Caco-2 (cell line): Measurements from ENCODE around the gene MYO7A. TPM values are rescaled to one million over a fixed set of nuclear protein-coding genes. Genes with fewer than 3 reads are reported as not detected.

Experiments used
- BruUV-seq: library from RNA; stranded (reverse); fragments of 400-500 nt; replicated peaks from 2 replicates; lab custom pipeline; 2021; lab: Mats Ljungman, UMichigan
- CTCF ChIA-PET: fragments of 300-600 bp; sonication (Branson Sonifier 250); formaldehyde crosslinking; loops from one replicate; lab custom pipeline; 2022; ENCODE audit warnings: antibody characterized with exemption; lab: Charles Lee
- POLR2A ChIA-PET: fragments of 300-600 bp; sonication (Branson Sonifier 250); formaldehyde crosslinking; loops from one replicate; lab custom pipeline; 2022; ENCODE audit warnings: antibody characterized with exemption; lab: Charles Lee
- DNase-seq, 2 experiments: peaks; one replicate each; pipeline versions ENCODE4 v3.0.0 to v3.0.0-alpha.2; 2020 to 2022
- H3K27me3 ChIP-seq: replicated peaks from 2 replicates; pipeline ENCODE4 v1.6.0; 2011; ENCODE audit warnings: low read length; ENCODE audit not compliant: control insufficient read depth, insufficient read depth
- H3K36me3 ChIP-seq: 2 replicates; pipeline ENCODE4 v1.5.1; 2011; ENCODE audit warnings: low read length; ENCODE audit not compliant: control insufficient read depth, insufficient read depth
- H3K4me1 ChIP-seq: fragments of 250-450 bp; sonication (Bioruptor Pico); 2 replicates; pipeline ENCODE4 v1.5.1; 2020; ENCODE audit warnings: mild to moderate bottlenecking
- H3K4me3 ChIP-seq: 2 replicates; pipeline ENCODE4 v1.5.1; 2011; ENCODE audit warnings: low read depth, mild to moderate bottlenecking, control low read depth, low read length
- H3K9me3 ChIP-seq: fragments of 250-450 bp; sonication (Bioruptor Pico); 2 replicates; pipeline ENCODE4 v1.5.1; 2020; ENCODE audit warnings: mild to moderate bottlenecking, moderate library complexity
- H3K27ac Mint-ChIP-seq: one replicate; pipeline ENCODE4 v1.8.0; 2022; ENCODE audit warnings: mixed read lengths; ENCODE audit not compliant: unreplicated experiment
- H3K27me3 Mint-ChIP-seq: one replicate; pipeline ENCODE4 v1.8.0; 2022; ENCODE audit warnings: mixed read lengths; ENCODE audit not compliant: insufficient read depth, unreplicated experiment
- H3K36me3 Mint-ChIP-seq: one replicate; pipeline ENCODE4 v1.8.0; 2022; ENCODE audit warnings: mild to moderate bottlenecking, mixed read lengths; ENCODE audit not compliant: insufficient read depth, unreplicated experiment
- H3K4me1 Mint-ChIP-seq: one replicate; pipeline ENCODE4 v1.8.0; 2022; ENCODE audit warnings: low read depth, mixed read lengths; ENCODE audit not compliant: unreplicated experiment
- H3K4me3 Mint-ChIP-seq: one replicate; pipeline ENCODE4 v1.8.0; 2022; ENCODE audit warnings: mild to moderate bottlenecking, moderate library complexity, mixed read lengths; ENCODE audit not compliant: unreplicated experiment
- H3K9me3 Mint-ChIP-seq: one replicate; pipeline ENCODE4 v1.8.0; 2022; ENCODE audit warnings: mixed read lengths; ENCODE audit not compliant: unreplicated experiment
- intact Hi-C: fragments of 100-400 bp; cut with micrococcal nuclease; formaldehyde crosslinking; loops from one replicate; pipeline ENCODE4 v1.10.0; 2022; ENCODE audit not compliant: unreplicated experiment
- total RNA-seq: library from RNA; stranded (reverse); gene quantifications from 2 replicates; pipeline ENCODE4 v1.2.3, GENCODE V29; 2022
- TF ChIP-seq, protein P1 (sequence below), 2 experiments: fragments of 200-600 bp in 1 of 2; IDR thresholded peaks; 1 replicate in 1 of 2; 2 replicates in 1 of 2; pipeline versions ENCODE4 v1.5.1 to v1.8.0; 2011 to 2022; ENCODE audit warnings: antibody characterized with exemption in 1 of 2, control low read depth in 1 of 2, inconsistent platforms in 1 of 2, low read depth in 1 of 2, low read length in 1 of 2, mild to moderate bottlenecking in 1 of 2, moderate library complexity in 1 of 2; ENCODE audit not compliant: insufficient read depth in 1 of 2, severe bottlenecking in 1 of 2, unreplicated experiment in 1 of 2

The MYO7A gene
- total RNA-seq, 1 experiment from 2014 or later, result 8.9 TPM

DNA sequence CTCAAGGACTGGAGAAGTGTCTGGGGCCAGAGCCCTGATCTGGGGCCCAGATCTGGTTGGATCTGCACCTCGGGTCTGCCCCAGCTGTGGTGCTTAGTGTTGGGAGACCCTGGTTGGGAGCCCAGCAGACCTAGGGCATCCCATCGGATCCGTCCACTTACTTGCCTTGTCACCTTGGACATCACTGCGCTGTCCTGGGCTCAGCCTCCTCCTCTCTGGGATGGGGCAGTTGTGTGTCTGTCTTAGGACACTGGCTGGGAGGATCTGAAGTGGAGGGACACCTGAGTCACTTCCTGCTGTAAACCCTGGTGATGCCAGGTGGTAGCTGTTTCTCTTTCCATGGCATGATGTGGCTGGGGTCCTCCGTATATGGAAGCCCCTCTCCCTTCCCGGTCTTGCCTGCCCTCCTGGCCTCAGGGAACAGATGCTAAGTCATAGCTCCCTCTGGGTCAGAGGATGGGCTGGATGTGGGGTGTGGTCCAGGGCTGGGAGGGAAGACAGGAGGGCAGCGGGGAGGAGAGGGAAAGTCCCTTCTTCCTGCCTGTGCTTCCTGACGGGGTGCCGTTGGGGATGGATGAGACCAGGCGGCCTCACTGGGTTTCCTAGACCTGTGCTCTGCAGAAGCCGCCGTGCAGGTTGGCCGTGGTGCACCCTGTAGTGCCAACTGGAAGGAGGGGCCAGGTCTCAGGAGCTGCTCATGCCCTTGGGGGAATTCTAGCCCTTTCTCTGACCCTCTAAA is 37.5 kb upstream of the MYO7A start:
- no peaks in the 10 kb centered on the region for H3K9me3 Mint-ChIP-seq
- ChIA-PET POLR2A (interaction anchor here (0.6 to 1.3 kb wide), 4 partner anchors 24 to 356 kb away, joined by 3 to 4 read pairs (median 4); partner anchors contain the start of gene CAPN5), CTCF (interaction anchor here (0.6 to 4.6 kb wide), 41 partner anchors 8 to 369 kb away, joined by 3 to 380 read pairs (median 6); partner anchors contain the start of genes B3GNT6, CAPN5 and MYO7A)
- no peaks in the 10 kb centered on the region for H3K9me3 ChIP-seq
- peaks cover 24% of the 10 kb centered on the region for H3K4me1 ChIP-seq
- intact Hi-C loops, result loop anchor here (1.0 to 5.0 kb wide), 7 partner anchors 14 to 358 kb away; partner anchors contain the start of gene CAPN5
- BruUV-seq, result no TSS peak
- H3K4me3 Mint-ChIP-seq, result no peak overlapping the region
- H3K36me3 Mint-ChIP-seq, result no peaks in the 10 kb centered on the region
- peaks cover 21% of the 10 kb centered on the region for H3K4me1 Mint-ChIP-seq
- DNase-seq, result no peak
- no peak overlapping the region for H3K4me3 ChIP-seq
- H3K27me3 Mint-ChIP-seq, result no peaks in the 10 kb centered on the region
- peak overlapping the region; percentile 39 for H3K27ac Mint-ChIP-seq
- no peaks in the 10 kb centered on the region for H3K27me3 ChIP-seq
- TF ChIP-seq, protein P1, sequence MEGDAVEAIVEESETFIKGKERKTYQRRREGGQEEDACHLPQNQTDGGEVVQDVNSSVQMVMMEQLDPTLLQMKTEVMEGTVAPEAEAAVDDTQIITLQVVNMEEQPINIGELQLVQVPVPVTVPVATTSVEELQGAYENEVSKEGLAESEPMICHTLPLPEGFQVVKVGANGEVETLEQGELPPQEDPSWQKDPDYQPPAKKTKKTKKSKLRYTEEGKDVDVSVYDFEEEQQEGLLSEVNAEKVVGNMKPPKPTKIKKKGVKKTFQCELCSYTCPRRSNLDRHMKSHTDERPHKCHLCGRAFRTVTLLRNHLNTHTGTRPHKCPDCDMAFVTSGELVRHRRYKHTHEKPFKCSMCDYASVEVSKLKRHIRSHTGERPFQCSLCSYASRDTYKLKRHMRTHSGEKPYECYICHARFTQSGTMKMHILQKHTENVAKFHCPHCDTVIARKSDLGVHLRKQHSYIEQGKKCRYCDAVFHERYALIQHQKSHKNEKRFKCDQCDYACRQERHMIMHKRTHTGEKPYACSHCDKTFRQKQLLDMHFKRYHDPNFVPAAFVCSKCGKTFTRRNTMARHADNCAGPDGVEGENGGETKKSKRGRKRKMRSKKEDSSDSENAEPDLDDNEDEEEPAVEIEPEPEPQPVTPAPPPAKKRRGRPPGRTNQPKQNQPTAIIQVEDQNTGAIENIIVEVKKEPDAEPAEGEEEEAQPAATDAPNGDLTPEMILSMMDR (IDR thresholded peaks at IDR 0.05; ENCODE audit: insufficient read depth in 1 of 2, low read depth in 1 of 2, low read length in 1 of 2, severe bottlenecking in 1 of 2, unreplicated experiment in 1 of 2), result no peak
- H3K36me3 ChIP-seq, result no peaks in the 10 kb centered on the region

DNA sequence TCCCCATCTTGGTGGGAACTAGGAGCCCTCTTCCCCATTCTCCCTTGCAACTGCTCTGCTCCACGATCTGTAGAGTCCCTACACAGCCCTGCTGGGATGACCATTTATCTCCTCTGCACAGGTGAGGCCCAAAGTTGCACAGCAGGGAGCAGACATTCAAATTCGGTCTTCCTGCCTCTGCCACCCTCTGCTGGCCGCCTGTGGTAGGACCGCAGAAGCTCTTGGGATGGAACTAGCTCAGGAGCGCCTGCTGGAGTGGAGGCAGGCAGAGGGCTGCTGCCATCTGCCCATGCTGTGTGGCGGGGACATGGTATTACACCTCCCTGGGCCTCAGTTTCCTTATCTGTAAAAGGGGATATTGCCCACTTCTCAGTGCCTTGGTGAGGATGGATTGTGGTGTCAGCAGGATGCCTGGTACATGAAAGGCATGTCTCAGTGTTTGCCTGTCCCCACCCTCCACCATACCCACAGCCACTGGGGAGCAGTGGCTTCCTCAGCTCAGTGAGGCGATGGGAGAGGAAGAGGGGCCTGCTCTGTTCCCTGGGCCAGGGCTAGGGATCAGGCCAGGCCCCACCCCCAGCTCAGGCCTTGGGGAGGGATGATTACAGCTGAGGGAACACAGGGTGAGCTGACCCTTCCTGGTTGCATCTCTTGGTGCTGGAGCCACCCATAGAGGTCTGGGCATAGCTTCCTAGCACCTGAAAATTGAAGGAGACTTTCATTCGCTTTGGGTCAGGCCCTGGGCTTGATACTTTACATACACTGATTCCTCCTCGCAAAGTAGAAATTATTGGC is 36.7 kb upstream of the MYO7A start:
- no peaks in the 10 kb centered on the region for H3K27me3 Mint-ChIP-seq
- intact Hi-C loops, result loop anchor here (1.0 to 5.0 kb wide), 7 partner anchors 13 to 359 kb away; partner anchors contain the start of gene CAPN5
- Histone ChIP-seq H3K4me3 (no peak overlapping the region), H3K27me3 (no peaks in the 10 kb centered on the region), H3K4me1 (peaks cover 24% of the 10 kb centered on the region), H3K36me3 (no peaks in the 10 kb centered on the region), H3K9me3 (no peaks in the 10 kb centered on the region)
- CTCF ChIA-PET, result interaction anchor here (0.5 to 4.6 kb wide), 49 partner anchors 9 to 454 kb away, joined by 3 to 380 read pairs (median 5); partner anchors contain the start of genes B3GNT6, CAPN5 and MYO7A
- H3K9me3 Mint-ChIP-seq, result no peaks in the 10 kb centered on the region
- H3K27ac Mint-ChIP-seq, result peak overlapping the region; percentile 39
- H3K4me1 Mint-ChIP-seq, result peaks cover 21% of the 10 kb centered on the region
- POLR2A ChIA-PET, result interaction anchor here (0.6 to 1.3 kb wide), 6 partner anchors 25 to 357 kb away, joined by 3 to 8 read pairs (median 4); partner anchors contain the start of gene CAPN5
- H3K4me3 Mint-ChIP-seq, result no peak overlapping the region
- peak; percentile 90 to 95 for DNase-seq
- TF ChIP-seq, protein P1 (IDR thresholded peaks at IDR 0.05; ENCODE audit: insufficient read depth in 1 of 2, low read depth in 1 of 2, low read length in 1 of 2, severe bottlenecking in 1 of 2, unreplicated experiment in 1 of 2), result peak; percentile 99 to 100
- H3K36me3 Mint-ChIP-seq, result peaks cover under 1% of the 10 kb centered on the region
- no TSS peak for BruUV-seq

DNA sequence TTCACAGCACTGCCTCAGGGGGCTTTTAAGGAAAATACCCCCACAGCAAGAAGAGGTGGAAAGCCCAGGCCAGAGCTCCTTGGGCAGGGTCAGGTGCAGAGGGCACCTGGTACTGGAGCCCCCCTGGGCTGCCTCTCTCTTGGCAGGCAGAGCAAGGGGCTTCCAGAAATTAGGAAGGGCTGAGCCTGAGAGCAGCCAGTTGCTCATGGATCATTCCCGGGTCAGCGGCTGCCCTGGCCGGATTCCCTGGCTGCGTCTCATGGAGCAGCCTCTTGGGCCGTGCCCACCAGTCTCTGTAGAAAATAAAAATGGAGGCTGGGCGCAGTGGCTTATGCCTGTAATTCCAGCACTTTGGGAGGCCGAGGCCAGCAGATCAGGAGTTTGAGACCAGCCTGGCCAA is 35.7 kb upstream of the MYO7A start:
- ChIA-PET CTCF (interaction anchor here (1.2 to 4.6 kb wide), 10 partner anchors 10 to 322 kb away, joined by 3 to 380 read pairs (median 12); partner anchors contain the start of gene CAPN5), POLR2A (no interaction called here)
- no peaks in the 10 kb centered on the region for H3K27me3 ChIP-seq
- H3K9me3 ChIP-seq, result no peaks in the 10 kb centered on the region
- H3K4me1 ChIP-seq, result peaks cover 14% of the 10 kb centered on the region
- no peak overlapping the region for H3K4me3 ChIP-seq
- H3K4me3 Mint-ChIP-seq, result no peak overlapping the region
- no peak for DNase-seq
- TF ChIP-seq, protein P1 (IDR thresholded peaks at IDR 0.05; ENCODE audit: insufficient read depth in 1 of 2, low read depth in 1 of 2, low read length in 1 of 2, severe bottlenecking in 1 of 2, unreplicated experiment in 1 of 2), result no peak
- intact Hi-C loops, result loop anchor here (5.0 kb wide), 1 partner anchor 360 kb away; no protein-coding TSS in a partner anchor
- H3K36me3 Mint-ChIP-seq, result peaks cover 7% of the 10 kb centered on the region
- peaks cover 15% of the 10 kb centered on the region for H3K4me1 Mint-ChIP-seq
- no peaks in the 10 kb centered on the region for H3K9me3 Mint-ChIP-seq
- H3K27ac Mint-ChIP-seq, result no peak overlapping the region
- no TSS peak for BruUV-seq
- no peaks in the 10 kb centered on the region; the same call in 1 of the 2 replicates for H3K36me3 ChIP-seq
- no peaks in the 10 kb centered on the region for H3K27me3 Mint-ChIP-seq
